Ovary (tissue), 9 donors: ENCODE data around the gene ALOX5AP. TPM values are rescaled to one million over a fixed set of nuclear protein-coding genes. Genes with fewer than 3 reads are reported as not detected.

Experiments
- DNase-seq, 5 donors: peaks; one replicate each; pipeline ENCODE4 v3.0.0-alpha.2; 2019 to 2020
- H3K27ac ChIP-seq, 2 donors: fragments of 200-600 bp; one replicate each; pipeline versions ENCODE4 v1.5.1 to v1.8.0; 2019 to 2022
- H3K27me3 ChIP-seq: fragments of 200-600 bp; one replicate; pipeline ENCODE4 v1.8.0; 2022
- H3K36me3 ChIP-seq: fragments of 200-600 bp; sonication (generic); one replicate; pipeline ENCODE4 v1.5.1; 2019
- H3K4me1 ChIP-seq: one replicate; pipeline ENCODE4 v1.8.1; 2013; ENCODE audit warnings: mild to moderate bottlenecking, moderate library complexity; ENCODE audit not compliant: insufficient read depth
- H3K4me3 ChIP-seq: fragments of 200-600 bp; sonication (generic); one replicate; pipeline ENCODE4 v1.5.1; 2017
- H3K9me3 ChIP-seq, 2 donors: fragments of 200-600 bp in 1 of 2; sonication (generic) in 1 of 2; one replicate each; pipeline versions ENCODE4 v1.5.1 to v1.8.1; 2013 to 2019; ENCODE audit warnings: mild to moderate bottlenecking in 1 of 2, moderate library complexity in 1 of 2
- CTCF ChIP-seq, 3 donors: fragments of 450-650 bp in 2 of 3; fragments of 200-600 bp in 1 of 3; IDR thresholded peaks; one replicate each; pipeline versions ENCODE4 v1.5.1 to v1.8.0; 2016 to 2022; ENCODE audit warnings: antibody characterized with exemption in 3 of 3, mild to moderate bottlenecking in 1 of 3
- EP300 ChIP-seq: sonication (generic); formaldehyde crosslinking; IDR thresholded peaks from one replicate; pipeline ENCODE4 v1.6.1; 2017; ENCODE audit warnings: antibody characterized with exemption
- POLR2A ChIP-seq: fragments of 450-650 bp; IDR thresholded peaks from one replicate; pipeline ENCODE4 v1.6.1; 2017; ENCODE audit warnings: antibody characterized with exemption, mild to moderate bottlenecking, moderate library complexity
- WGBS, 3 donors: extraction: QIAGEN DNeasy Blood & Tissue Kit in 1 of 3; methylation state at CpG; one replicate each; pipeline versions ENCODE4 v1.1.5 to v1.1.7; 2013 to 2017; 5-methylcytosine and 5-hydroxymethylcytosine counted together
- intact Hi-C, 4 donors: fragments of 100-400 bp; cut with DNase I; formaldehyde crosslinking; loops; one replicate each; pipeline versions ENCODE4 v1.11.0 to v1.15.1; 2022 to 2023
- polyA plus RNA-seq, 2 donors: library from polyadenylated mRNA; stranded (reverse); fragments of 200-250 nt in 1 of 2; fragments of 350-450 nt in 1 of 2; fragmentation: Illumina TruSeq in 1 of 2; extraction: RNeasy Lipid Tissue Mini Kit (QIAGEN cat#74804) in 1 of 2; gene quantifications; one replicate each; pipeline ENCODE4 v1.2.3, GENCODE V29; 2013 to 2014
- total RNA-seq, 7 donors: library from RNA; depleted of rRNA in 2 of 7; stranded (reverse); fragments of >200 nt in 2 of 7; fragmentation: NEBNext Ultra II Directional in 3 of 7; extraction: Animal tissue kit (Norgen Biotek cat#: 25700) in 3 of 7; gene quantifications; one replicate each; pipeline versions ENCODE4 v1.1.0 to v1.2.4, GENCODE V29; 2016 to 2023
- donor health status: DM: no; HTN: no; CAD: no; lungs with moderate emphysema.
- donor health status: DM: no; HTN: no; CAD: no.
- donor health status: Bipolar disorder and iron deficiency.
- donor health status: DM: yes; HTN: yes; CAD: no.
- donor health status: DM: no; HTN: no; CAD: no.
- donor health status: DM: yes; HTN: yes; CAD: no.

The ALOX5AP gene
- total and polyA plus RNA-seq, 9 donors: 3.3 to 41.6 (median 10.8) TPM

- peak in 3 of 5 donors; percentile 33 to 57 (median 47) for DNase-seq
- intact Hi-C loops: no loop called here
- H3K9me3 ChIP-seq: no peaks in the 10 kb centered on the region
- WGBS, 3 donors: 37 to 41% (median 39%) methylated on average over 21 of the region's 21 CpGs
- no peak overlapping the region for H3K27ac ChIP-seq
- peak overlapping the region; percentile 10 for H3K4me3 ChIP-seq
- H3K4me1 ChIP-seq: peaks cover 3% of the 10 kb centered on the region
- H3K27me3 ChIP-seq: no peaks in the 10 kb centered on the region
- H3K36me3 ChIP-seq: no peaks in the 10 kb centered on the region
- TF ChIP-seq EP300 (no peak), CTCF (IDR thresholded peaks at IDR 0.05) (no peak), POLR2A (no peak)
Observed at GRCh38 chr13:30690282-30691188, 44.8 kb upstream of the ALOX5AP start.

- no peaks in the 10 kb centered on the region for H3K27me3 ChIP-seq
- no peak overlapping the region for H3K27ac ChIP-seq
- intact Hi-C loops: no loop called here
- no peaks in the 10 kb centered on the region for H3K9me3 ChIP-seq
- H3K4me3 ChIP-seq: no peak overlapping the region
- no peak for DNase-seq
- TF ChIP-seq CTCF (IDR thresholded peaks at IDR 0.05) (no peak), POLR2A (no peak), EP300 (no peak)
- H3K36me3 ChIP-seq: no peaks in the 10 kb centered on the region
- WGBS, 3 donors: 90 to 94% (median 90%) methylated on average over 1 of the region's 1 CpG
- H3K4me1 ChIP-seq: peaks cover 3% of the 10 kb centered on the region
Observed at GRCh38 chr13:30692113-30692512, 43.2 kb upstream of the ALOX5AP start.

- Histone ChIP-seq H3K4me1 (no peaks in the 10 kb centered on the region), H3K9me3 (no peaks in the 10 kb centered on the region), H3K27ac (no peak overlapping the region), H3K4me3 (no peak overlapping the region), H3K36me3 (no peaks in the 10 kb centered on the region), H3K27me3 (no peaks in the 10 kb centered on the region)
- intact Hi-C loops: no loop called here
- no peak for DNase-seq
- TF ChIP-seq CTCF (IDR thresholded peaks at IDR 0.05): no peak
- TF ChIP-seq EP300: no peak
- no peak for TF ChIP-seq POLR2A
- 43 to 50% (median 44%) methylated on average over 11 of the region's 11 CpGs for WGBS, 3 donors
Observed at GRCh38 chr13:30696278-30697176, 38.8 kb upstream of the ALOX5AP start.

- no peak overlapping the region for H3K4me3 ChIP-seq
- DNase-seq: no peak
- intact Hi-C loops: no loop called here
- H3K27ac ChIP-seq: no peak overlapping the region
- no peaks in the 10 kb centered on the region for H3K4me1 ChIP-seq
- 61 to 63% (median 63%) methylated on average over 8 of the region's 8 CpGs for WGBS, 3 donors
- H3K27me3 ChIP-seq: no peaks in the 10 kb centered on the region
- no peaks in the 10 kb centered on the region for H3K36me3 ChIP-seq
- no peak for TF ChIP-seq EP300
- no peak for TF ChIP-seq POLR2A
- no peak for TF ChIP-seq CTCF (IDR thresholded peaks at IDR 0.05)
- no peaks in the 10 kb centered on the region for H3K9me3 ChIP-seq
Observed at GRCh38 chr13:30697177-30697953, 38.0 kb upstream of the ALOX5AP start.
